Rectal smooth muscle tissue (tissue), 1 donor: Measurements from ENCODE around the gene TP53I13.

Source experiments
- H3K27ac ChIP-seq: one replicate; pipeline ENCODE4 v1.7.0; 2013; ENCODE audit warnings: low read depth, low read length, inconsistent platforms
- H3K27me3 ChIP-seq: one replicate; pipeline ENCODE4 v1.7.0; 2013; ENCODE audit warnings: low read length; ENCODE audit not compliant: control insufficient read depth, insufficient read depth
- H3K36me3 ChIP-seq: one replicate; pipeline ENCODE4 v1.7.0; 2013; ENCODE audit warnings: low read length; ENCODE audit not compliant: control insufficient read depth, insufficient read depth
- H3K4me1 ChIP-seq: one replicate; pipeline ENCODE4 v1.7.0; 2013; ENCODE audit warnings: low read length; ENCODE audit not compliant: control insufficient read depth, insufficient read depth
- H3K4me3 ChIP-seq: one replicate; pipeline ENCODE4 v1.7.0; 2013; ENCODE audit warnings: low read length
- H3K9ac ChIP-seq: one replicate; pipeline ENCODE4 v1.7.0; 2013; ENCODE audit warnings: low read length

Gene TP53I13

DNA sequence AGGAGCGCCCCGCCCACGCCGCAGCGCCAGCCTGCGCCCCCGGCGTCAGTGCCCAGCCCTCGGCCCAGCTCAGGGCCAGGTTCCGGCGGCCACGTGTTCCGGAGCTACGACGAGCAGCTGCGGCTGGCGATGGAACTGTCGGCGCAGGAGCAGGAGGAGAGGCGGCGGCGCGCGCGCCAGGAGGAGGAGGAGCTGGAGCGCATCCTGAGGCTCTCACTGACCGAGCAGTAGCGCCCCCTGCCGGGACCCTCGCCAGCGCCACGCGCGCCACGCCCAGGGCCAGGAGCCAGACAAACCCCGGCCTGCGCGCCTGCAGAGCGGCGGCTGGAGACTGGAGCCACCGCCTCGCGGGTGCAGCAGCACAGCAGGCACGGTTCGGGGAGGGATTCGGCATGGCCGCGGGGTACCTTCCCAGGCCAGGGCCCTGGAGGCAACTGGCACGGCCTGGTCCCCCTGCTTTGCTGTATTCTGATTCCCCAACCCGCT, 44.9 kb downstream of the TP53I13 start:
- Histone ChIP-seq H3K9ac (no peak overlapping the region), H3K36me3 (no peaks in the 10 kb centered on the region), H3K27ac (no peak overlapping the region), H3K27me3 (no peaks in the 10 kb centered on the region), H3K4me1 (peaks cover 23% of the 10 kb centered on the region), H3K4me3 (peak overlapping the region; percentile 34)

DNA sequence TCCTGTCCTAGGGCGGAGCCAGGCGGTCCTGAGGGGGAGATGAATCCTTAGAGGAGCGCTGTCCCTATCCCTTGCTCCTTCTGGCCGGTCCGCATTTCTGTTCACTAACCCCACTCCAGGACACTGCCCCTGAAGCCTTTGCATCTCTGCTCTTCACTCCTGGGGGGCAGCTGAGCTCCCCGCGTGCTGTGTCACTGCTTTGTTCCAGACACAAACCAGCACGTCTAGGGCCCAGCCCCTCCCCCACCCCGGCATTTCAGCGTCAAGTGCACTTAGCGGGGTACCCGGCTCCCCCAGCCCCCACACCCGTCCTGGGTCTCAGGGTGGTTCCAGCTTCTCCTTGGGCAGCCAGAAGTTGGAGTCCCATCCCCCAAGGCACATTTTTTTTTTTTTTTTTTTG, 45.4 kb downstream of the TP53I13 start:
- H3K27ac ChIP-seq = no peak overlapping the region
- no peak overlapping the region for H3K9ac ChIP-seq
- H3K4me1 ChIP-seq = peaks cover 23% of the 10 kb centered on the region

DNA sequence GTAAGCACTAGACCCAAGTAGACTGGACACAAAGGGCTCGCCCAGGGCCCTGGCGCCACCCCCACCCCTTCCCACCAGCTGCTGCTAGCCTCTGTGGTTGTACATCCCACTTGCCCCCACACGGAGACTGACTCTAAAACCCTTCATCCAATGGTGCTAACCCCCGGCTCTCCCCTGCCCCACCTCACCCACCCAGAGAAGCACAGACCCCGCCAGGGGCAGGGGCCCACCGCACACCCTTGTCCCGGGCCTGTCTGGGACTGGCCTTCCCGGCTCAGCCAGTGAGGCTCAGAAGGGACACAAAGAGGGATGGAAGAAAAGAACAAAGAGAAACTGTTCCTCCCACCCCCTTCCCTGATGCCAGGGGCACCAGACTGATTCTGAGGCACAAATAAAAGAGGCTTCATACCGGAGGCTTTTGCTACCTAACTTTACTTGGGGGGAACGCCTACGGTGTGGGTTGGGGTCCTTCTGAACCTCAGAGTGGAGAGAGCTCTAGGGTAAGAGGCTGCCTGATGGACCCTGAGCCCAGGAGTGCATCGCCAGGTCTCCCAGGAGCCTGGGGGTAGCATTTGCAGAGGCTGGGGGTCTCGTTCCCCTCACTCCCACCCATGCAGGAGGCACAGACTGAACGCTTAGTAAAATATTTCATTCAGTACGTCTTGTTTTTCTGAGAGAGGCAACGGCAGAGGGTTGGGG, 46.0 kb downstream of the TP53I13 start:
- Histone ChIP-seq H3K4me1 (peaks cover 23% of the 10 kb centered on the region), H3K4me3 (peak overlapping the region; percentile 2), H3K27ac (no peak overlapping the region), H3K27me3 (no peaks in the 10 kb centered on the region), H3K9ac (no peak overlapping the region), H3K36me3 (no peaks in the 10 kb centered on the region)

More for the DNA sequence above, 45.4 kb downstream of the TP53I13 start:
- H3K27me3 ChIP-seq = no peaks in the 10 kb centered on the region
- H3K36me3 ChIP-seq = no peaks in the 10 kb centered on the region
- peak overlapping the region; percentile 34 for H3K4me3 ChIP-seq

DNA sequence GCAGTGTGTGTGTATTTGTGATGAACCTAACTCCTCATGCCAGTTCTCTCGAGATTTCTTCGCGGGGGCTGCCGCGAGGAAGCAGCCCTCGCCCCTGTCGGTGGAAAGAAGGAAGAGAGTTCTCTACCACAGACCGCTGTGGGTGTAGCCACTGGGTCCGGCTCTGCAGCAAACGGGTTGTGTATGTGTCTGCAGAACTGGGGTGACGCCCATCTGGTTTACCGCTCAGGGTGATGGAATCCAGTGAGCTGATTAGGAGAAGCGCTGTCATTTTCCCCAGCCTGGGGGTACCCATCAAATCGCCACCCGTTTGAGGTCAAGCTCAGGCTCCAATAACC, 46.5 kb downstream of the TP53I13 start:
- Histone ChIP-seq H3K27me3 (no peaks in the 10 kb centered on the region), H3K36me3 (no peaks in the 10 kb centered on the region), H3K4me3 (peak overlapping the region; percentile 66), H3K4me1 (peaks cover 23% of the 10 kb centered on the region), H3K27ac (no peak overlapping the region), H3K9ac (no peak overlapping the region)

DNA sequence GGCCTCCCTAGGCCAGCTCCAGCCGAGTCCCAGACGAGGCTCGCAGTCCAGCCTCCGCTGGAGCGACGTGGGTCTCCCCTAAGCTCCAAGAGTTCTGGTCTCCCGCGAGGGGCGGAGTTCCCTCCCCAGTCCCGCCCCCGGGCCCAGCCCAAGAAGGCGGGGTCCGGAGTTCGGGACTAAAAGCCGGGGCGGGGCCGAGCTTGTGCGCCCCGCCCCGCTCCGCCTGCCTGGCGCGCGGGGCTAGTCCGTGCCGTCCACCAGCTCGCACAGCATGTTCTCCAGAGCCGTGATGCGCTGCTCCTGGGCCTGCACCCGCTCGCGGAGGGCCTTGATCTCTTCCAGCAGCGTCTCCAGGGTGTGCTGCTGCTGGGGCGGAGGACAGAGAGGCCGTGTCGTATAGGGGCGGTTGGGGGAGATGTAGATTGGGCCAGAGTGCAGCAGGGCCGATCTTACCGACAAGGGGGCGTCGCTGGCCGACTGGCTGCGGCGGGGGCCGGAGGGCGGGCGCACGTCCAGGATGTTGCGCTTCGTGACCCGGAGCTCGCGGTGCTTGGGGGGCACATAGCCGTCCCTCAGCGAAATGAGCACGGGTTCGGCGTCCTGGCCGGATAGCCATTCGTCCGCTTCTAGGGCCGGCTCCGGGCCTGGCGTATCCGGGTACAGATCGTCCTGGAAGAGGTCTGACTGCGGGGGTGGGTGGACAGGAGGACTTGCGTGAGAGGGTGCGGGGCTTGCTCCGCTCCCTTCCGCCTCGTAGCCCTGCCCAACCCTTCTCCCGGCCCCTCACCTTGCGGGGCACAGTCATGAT, 47.2 kb downstream of the TP53I13 start:
- H3K27ac ChIP-seq = peak overlapping the region; percentile 76
- H3K4me1 ChIP-seq = peaks cover 23% of the 10 kb centered on the region
- H3K4me3 ChIP-seq = peak overlapping the region; percentile 66
- H3K36me3 ChIP-seq = no peaks in the 10 kb centered on the region
- no peaks in the 10 kb centered on the region for H3K27me3 ChIP-seq
- H3K9ac ChIP-seq = no peak overlapping the region

DNA sequence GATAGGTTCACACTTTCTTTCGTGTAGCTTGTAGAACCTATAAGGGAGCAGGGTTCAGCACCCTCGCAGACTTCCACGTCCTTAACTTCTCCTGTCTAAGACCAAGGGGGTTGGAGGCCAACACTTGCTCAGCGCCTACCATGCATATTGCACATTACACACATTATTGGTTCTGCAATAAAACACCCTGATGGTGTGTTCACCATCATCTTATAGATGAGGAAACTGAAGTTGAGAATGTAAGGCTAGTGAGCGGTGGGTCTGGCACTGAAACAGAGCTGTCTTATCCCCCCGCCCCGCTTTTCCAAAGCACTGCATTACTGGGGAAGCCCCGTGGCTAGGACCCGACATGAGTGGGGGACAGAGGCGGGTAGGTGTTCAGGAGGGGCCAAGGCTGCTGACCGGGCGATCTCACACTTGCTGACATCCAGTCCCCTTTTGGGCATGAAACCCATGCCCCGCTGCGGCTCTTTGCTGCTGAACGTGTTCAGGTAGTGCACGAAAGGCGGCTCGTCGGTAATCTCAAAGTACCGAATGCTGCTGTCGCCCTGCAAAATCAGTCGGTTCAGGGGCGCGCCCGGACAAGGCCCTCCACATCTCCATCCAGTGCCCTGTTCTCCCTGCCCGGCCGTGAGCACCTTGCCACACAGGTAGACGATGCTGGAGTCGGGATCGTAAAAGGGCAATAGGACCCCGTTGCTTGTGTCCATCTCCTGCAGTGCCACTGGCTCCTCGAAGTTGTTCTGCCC, 48.0 kb downstream of the TP53I13 start:
- peaks cover 23% of the 10 kb centered on the region for H3K4me1 ChIP-seq
- no peaks in the 10 kb centered on the region for H3K36me3 ChIP-seq
- peak overlapping the region; percentile 76 for H3K27ac ChIP-seq
- H3K4me3 ChIP-seq = peak overlapping the region; percentile 68
- H3K27me3 ChIP-seq = no peaks in the 10 kb centered on the region
- peak overlapping the region; percentile 7 for H3K9ac ChIP-seq

DNA sequence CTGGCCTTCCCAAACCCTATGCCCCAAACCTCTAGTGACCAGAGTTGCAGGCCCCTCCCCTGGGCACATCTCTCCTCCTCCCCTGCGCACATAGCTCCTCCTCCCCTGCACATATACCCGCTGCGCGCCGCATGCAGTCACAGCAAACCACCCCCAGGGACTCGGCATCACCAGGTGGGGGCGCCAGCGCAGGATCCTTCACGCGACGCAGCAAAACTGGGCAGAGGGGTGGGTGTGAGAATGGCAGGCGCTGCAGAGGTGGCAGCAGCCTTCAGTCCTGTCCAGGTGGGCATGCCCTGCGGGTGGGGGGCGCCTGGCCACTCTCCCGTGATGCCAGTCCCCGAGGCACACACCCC, 48.6 kb downstream of the TP53I13 start:
- H3K4me3 ChIP-seq = peak overlapping the region; percentile 68
- no peak overlapping the region for H3K27ac ChIP-seq
- H3K9ac ChIP-seq = no peak overlapping the region
- H3K36me3 ChIP-seq = no peaks in the 10 kb centered on the region
- no peaks in the 10 kb centered on the region for H3K27me3 ChIP-seq
- peaks cover 27% of the 10 kb centered on the region for H3K4me1 ChIP-seq

DNA sequence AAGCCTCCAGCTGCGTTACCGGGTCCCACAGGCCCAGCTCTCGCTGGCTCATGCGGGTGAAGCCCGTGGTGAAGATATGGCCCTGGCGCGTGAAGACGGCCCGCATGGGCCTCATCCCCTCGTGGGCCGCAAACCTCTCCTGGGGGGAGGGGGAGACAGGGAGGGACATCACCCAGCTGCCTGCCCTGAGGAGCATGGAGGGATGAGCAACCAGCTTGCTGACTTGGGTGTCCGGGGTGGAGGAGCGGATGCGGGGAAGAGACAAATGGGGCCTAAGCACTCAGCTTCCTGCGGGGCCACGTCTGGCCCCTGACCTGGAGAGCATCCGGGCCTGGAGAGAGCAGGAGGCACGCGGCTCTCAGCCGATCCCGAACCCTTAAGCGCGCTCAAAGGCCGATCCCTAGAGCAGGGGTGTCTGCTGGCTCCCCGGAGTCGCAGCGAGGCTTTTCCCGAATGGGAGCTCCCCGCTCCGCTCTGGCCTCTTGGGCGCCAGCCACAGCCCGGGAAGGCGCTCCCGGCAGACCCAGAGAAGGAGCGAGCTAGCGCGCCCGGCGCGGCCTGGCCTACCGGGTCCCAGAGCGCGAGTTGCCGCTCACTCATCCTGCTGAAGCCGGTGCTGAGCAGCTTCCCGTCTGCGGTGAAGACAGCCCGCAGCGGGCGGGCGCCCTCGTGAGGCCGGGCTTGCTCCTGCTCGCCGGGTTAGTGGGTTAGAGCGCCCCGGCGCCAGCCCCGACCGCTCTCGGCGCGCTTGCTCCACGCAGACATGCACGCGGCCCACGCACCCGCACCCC, 49.2 kb downstream of the TP53I13 start:
- Histone ChIP-seq H3K27me3 (no peaks in the 10 kb centered on the region), H3K4me3 (peak overlapping the region; percentile 68), H3K9ac (no peak overlapping the region), H3K36me3 (no peaks in the 10 kb centered on the region), H3K27ac (peak overlapping the region; percentile 2), H3K4me1 (peaks cover 27% of the 10 kb centered on the region)

DNA sequence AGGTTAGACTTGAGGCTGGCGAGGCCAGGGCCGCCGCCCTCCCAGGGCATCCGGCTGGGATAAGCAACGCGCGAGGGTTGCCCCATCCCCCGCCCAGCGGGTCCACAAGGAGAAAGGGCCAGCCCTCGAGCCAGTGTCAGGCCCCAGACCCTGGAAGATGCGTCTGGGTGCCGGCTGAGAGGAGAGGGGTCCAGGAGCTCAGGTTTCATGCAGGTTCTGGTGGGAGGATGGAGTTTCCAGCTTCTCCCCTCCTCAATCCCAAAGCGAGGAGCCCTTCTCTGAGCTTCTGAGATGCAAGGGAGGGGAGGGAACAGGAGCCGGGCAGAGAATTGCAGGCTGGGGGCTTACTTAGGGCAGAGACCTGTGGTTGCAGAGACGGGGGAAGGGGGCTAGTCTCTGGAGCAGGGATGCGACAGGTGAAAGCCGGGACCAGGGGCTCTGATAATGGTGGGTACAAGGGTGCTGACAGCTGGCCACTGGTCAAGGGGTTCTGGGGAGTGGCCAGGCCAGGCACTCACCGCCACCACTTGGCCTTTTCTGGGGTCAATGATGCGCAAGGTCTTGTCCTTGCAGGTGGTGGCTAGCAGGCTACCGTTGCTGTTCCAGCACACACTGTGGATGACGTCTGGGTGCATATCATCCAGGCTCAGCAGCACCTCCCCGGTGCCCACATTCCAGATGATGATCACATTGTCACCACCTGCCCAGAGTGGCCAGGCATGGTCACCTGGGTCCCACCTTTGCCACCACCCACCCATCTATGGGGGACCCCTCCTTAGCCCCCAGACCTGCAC, 50.0 kb downstream of the TP53I13 start:
- no peak overlapping the region for H3K27ac ChIP-seq
- no peaks in the 10 kb centered on the region for H3K36me3 ChIP-seq
- H3K4me1 ChIP-seq = peaks cover 29% of the 10 kb centered on the region
- H3K27me3 ChIP-seq = no peaks in the 10 kb centered on the region
- H3K4me3 ChIP-seq = peak overlapping the region; percentile 68
- no peak overlapping the region for H3K9ac ChIP-seq

DNA sequence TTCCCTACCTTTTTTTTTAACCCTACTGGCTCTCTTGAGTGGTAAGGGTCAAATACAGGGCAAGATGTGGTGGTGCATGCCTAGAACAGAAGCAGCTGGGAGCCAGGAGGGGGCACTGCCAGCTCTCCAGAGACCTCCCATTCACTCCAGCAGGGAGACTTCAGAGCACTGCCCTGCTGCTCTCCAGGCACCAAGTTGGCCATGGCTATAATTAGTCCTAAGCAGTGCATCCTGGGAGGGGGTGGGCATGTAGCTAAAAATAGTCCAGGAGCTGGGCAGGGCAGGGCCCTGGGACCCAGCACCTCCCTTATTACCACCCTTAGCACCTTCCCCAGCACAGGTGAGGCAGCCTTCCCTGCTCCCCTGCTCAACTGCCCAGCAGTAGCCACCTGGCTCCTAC, 50.8 kb downstream of the TP53I13 start:
- Histone ChIP-seq H3K9ac (no peak overlapping the region), H3K27ac (no peak overlapping the region), H3K36me3 (no peaks in the 10 kb centered on the region), H3K4me3 (no peak overlapping the region), H3K4me1 (peaks cover 27% of the 10 kb centered on the region), H3K27me3 (no peaks in the 10 kb centered on the region)

DNA sequence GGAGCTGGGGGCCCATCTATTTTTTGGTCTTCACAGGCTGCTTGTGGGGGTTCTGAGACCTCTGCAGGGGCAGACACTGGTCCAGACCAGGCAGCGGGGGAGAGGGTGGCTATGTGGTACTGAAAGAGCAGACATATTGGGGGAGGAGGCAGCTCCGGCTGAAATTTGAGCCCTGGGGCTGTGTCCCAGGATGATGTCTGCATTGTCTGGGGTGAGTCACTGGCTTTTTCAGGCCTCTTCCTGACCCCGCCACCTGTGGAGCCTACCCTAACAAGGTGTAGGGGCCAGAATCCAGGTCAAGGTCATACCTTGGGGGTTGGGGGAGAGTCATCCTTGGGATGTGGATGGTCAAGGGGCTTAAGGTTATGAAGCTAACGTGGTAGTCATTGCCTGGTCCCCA, 51.8 kb downstream of the TP53I13 start:
- peaks cover 24% of the 10 kb centered on the region for H3K4me1 ChIP-seq
- H3K27me3 ChIP-seq = no peaks in the 10 kb centered on the region
- H3K9ac ChIP-seq = no peak overlapping the region
- no peak overlapping the region for H3K27ac ChIP-seq
- H3K4me3 ChIP-seq = no peak overlapping the region
- H3K36me3 ChIP-seq = no peaks in the 10 kb centered on the region
